Heart right ventricle (tissue), 16 donors: ENCODE measurements around the gene S100A14. TPM values are rescaled to one million over a fixed set of nuclear protein-coding genes. Genes with fewer than 3 reads are reported as not detected.
A peak's percentile ranks its signal among the peaks of the same experiment; 100 is the strongest.
"Not testable (repeated sequence)": the region's sequence is repeated elsewhere in the genome, so short reads cannot be mapped to it uniquely, and the experiment has no call there.

Experiments
- ATAC-seq, 8 donors: fragments of 200-7000 bp; cut with Tn5 transposase; one replicate each; pipeline ENCODE4 v1.9.1; 2020; ENCODE audit warnings: mild to moderate bottlenecking in 8 of 8, moderate library complexity in 8 of 8, moderate number of reproducible peaks in 1 of 8
- DNase-seq, 2 donors: peaks; one replicate each; pipeline ENCODE4 v3.0.0-alpha.2; 2020
- H3K27ac ChIP-seq, 10 donors: fragments of 200-600 bp; sonication (generic) in 2 of 10; one replicate each; pipeline versions ENCODE4 v1.5.0 to v1.8.0; 2020 to 2022; ENCODE audit warnings: mild to moderate bottlenecking in 3 of 10
- H3K27me3 ChIP-seq, 7 donors: fragments of 200-600 bp; one replicate each; pipeline ENCODE4 v1.8.0; 2021 to 2022; ENCODE audit warnings: mild to moderate bottlenecking in 2 of 7
- H3K36me3 ChIP-seq, 9 donors: fragments of 200-600 bp; sonication (generic) in 1 of 9; one replicate each; pipeline versions ENCODE4 v1.5.0 to v1.8.0; 2020 to 2022; ENCODE audit warnings: mild to moderate bottlenecking in 2 of 9
- H3K4me1 ChIP-seq, 9 donors: fragments of 200-600 bp; sonication (generic) in 1 of 9; one replicate each; pipeline versions ENCODE4 v1.5.0 to v1.8.0; 2020 to 2022; ENCODE audit warnings: mild to moderate bottlenecking in 4 of 9
- H3K4me3 ChIP-seq, 10 donors: fragments of 200-600 bp; sonication (generic) in 2 of 10; one replicate each; pipeline versions ENCODE4 v1.5.0 to v1.8.0; 2020 to 2022; ENCODE audit warnings: mild to moderate bottlenecking in 7 of 10, moderate library complexity in 2 of 10
- H3K9me3 ChIP-seq, 11 donors: fragments of 200-600 bp in 10 of 11; sonication (generic) in 2 of 11; one replicate each; pipeline versions ENCODE4 v1.5.0 to v1.8.0; 2013 to 2022; ENCODE audit warnings: mild to moderate bottlenecking in 2 of 11, control low read depth in 1 of 11, moderate library complexity in 1 of 11
- WGBS, 2 donors: extraction: QIAGEN DNeasy Blood & Tissue Kit; methylation state at CpG; one replicate each; pipeline ENCODE4 v1.1.7; 2013; ENCODE audit warnings: inconsistent platforms in 1 of 2; 5-methylcytosine and 5-hydroxymethylcytosine counted together
- intact Hi-C, 10 donors: fragments of 100-400 bp; cut with DNase I; formaldehyde crosslinking; loops; one replicate each; pipeline versions ENCODE4 v1.11.1 to v1.14.2; 2022
- polyA plus RNA-seq, 2 donors: library from polyadenylated mRNA; stranded (reverse); fragments of 200-250 nt; gene quantifications; one replicate each; pipeline ENCODE4 v1.2.3, GENCODE V29; 2013
- total RNA-seq, 10 donors: library from RNA; stranded (reverse); fragmentation: NEBNext Ultra II Directional in 3 of 10; extraction: Animal tissue kit (Norgen Biotek cat#: 25700) in 3 of 10; gene quantifications; one replicate each; pipeline versions ENCODE4 v1.2.1 to v1.2.4, GENCODE V29; 2021 to 2023
- TF ChIP-seq, protein P1 (sequence below), 9 donors: fragments of 200-600 bp; sonication (generic) in 2 of 9; IDR thresholded peaks; one replicate each; pipeline versions ENCODE4 v1.5.0 to v1.8.0; 2021 to 2022; ENCODE audit warnings: antibody characterized with exemption in 9 of 9, mild to moderate bottlenecking in 5 of 9, moderate library complexity in 1 of 9
- donor health status: Arrhythmogenic right ventricular cardiomyopathy.
- donor health status: ischemic (EF 13 %, LVEDD 7.1; RV severe dilation, severe dysfunction).
- donor health status: healthy with polysubstance abuse.
- donor health status: DM: no; HTN: yes; CAD: no.
- donor health status: DM: no; HTN: no; CAD: no.
- donor health status: ischemic (EF 25% LVEDD 6.9; RV normal size, moderate dysfunction).
- donor health status: ischemic (EF 25% LVEDD 5.7; RV mildly dilated, moderate dysfunction).
- donor health status: healthy.
- donor health status: DM: yes; HTN: yes; CAD: no.
- donor health status: Ischemic cardiomyopathy.
- donor health status: ischemic (EF 35%, LVEDD 5.7; RV mildly dilated, moderate dysfunction).
- donor health status: nonischemic (EF 11% LVEDD 7.7; RV severe dilation, severe dysfunction).
- donor health status: DM: yes; HTN: yes; CAD: no.
- donor health status: PGD.
- donor health status: ischemic (EF 29% LVEDD 5.4; RV normal size, mild dysfunction).
- donor health status: nonischemic (EF 23%, LVEDD 6.1; RV moderate dilation, normal function).

Gene S100A14
- total and polyA plus RNA-seq, 12 donors, result 0.80 to 7.3 (median 4.1) TPM

DNA sequence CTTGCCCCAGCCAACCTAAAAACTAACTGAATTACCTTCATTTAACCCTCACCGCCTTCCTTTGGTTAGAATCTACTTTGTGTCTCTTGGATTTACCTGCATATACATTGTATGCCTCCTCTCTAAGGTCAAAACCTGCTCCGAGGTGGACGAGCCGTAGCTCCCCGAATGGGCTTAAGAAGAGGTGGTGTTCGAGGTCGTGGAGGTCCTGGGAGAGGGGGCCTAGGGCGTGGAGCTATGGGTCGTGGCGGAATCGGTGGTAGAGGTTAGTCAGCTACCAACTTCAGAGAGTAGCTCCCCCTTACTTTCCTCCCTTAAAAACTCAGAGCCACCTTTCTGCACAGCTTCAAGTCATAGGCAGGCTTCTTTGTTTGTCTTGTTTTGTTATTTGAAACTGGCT, 27.0 kb upstream of the S100A14 start:
- DNase-seq, result no peak
- TF ChIP-seq, protein P1, sequence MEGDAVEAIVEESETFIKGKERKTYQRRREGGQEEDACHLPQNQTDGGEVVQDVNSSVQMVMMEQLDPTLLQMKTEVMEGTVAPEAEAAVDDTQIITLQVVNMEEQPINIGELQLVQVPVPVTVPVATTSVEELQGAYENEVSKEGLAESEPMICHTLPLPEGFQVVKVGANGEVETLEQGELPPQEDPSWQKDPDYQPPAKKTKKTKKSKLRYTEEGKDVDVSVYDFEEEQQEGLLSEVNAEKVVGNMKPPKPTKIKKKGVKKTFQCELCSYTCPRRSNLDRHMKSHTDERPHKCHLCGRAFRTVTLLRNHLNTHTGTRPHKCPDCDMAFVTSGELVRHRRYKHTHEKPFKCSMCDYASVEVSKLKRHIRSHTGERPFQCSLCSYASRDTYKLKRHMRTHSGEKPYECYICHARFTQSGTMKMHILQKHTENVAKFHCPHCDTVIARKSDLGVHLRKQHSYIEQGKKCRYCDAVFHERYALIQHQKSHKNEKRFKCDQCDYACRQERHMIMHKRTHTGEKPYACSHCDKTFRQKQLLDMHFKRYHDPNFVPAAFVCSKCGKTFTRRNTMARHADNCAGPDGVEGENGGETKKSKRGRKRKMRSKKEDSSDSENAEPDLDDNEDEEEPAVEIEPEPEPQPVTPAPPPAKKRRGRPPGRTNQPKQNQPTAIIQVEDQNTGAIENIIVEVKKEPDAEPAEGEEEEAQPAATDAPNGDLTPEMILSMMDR (IDR thresholded peaks at IDR 0.05), result no peak
- intact Hi-C loops, result no loop called here
- peak overlapping the region in 4 of 10 donors; percentile 3 to 66 (median 35) for H3K27ac ChIP-seq
- H3K9me3 ChIP-seq, result no peaks in the 10 kb centered on the region
- WGBS, 2 donors, result 92% methylated on average over 11 of the region's 11 CpGs
- peaks cover 0 to 81% (median 52%) of the 10 kb centered on the region in 9 donors for H3K4me1 ChIP-seq
- ATAC-seq, result no peak
- no peaks in the 10 kb centered on the region for H3K27me3 ChIP-seq
- H3K4me3 ChIP-seq, result no peak overlapping the region
- peaks cover 0 to 94% (median 69%) of the 10 kb centered on the region in 9 donors for H3K36me3 ChIP-seq

DNA sequence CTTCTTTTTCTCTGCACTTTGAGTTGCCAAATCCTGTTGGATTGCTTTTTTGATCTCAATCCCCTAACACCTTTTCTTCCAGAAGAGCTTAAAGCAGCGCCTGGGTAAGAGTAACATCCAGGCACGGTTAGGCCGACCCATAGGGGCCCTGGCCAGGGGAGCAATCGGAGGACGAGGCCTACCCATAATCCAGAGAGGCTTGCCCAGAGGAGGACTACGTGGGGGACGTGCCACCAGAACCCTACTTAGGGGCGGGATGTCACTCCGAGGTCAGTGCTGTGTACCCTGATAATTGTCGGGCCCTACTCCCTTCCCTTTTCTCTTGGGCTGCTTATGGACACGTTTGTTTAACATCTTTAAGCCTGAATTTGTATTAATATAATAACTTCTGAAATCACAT, 26.0 kb upstream of the S100A14 start:
- DNase-seq, result no peak
- intact Hi-C loops, result no loop called here
- no peaks in the 10 kb centered on the region for H3K27me3 ChIP-seq
- H3K9me3 ChIP-seq, result no peaks in the 10 kb centered on the region
- peaks cover 0 to 81% (median 61%) of the 10 kb centered on the region in 9 donors for H3K4me1 ChIP-seq
- peaks cover 0 to 100% (median 73%) of the 10 kb centered on the region in 9 donors for H3K36me3 ChIP-seq
- 82 to 83% methylated on average over 11 of the region's 11 CpGs for WGBS, 2 donors
- H3K27ac ChIP-seq, result peak overlapping the region in 1 of 10 donors; percentile 73
- no peak overlapping the region for H3K4me3 ChIP-seq
- TF ChIP-seq, protein P1 (IDR thresholded peaks at IDR 0.05), result no peak
- no peak for ATAC-seq

DNA sequence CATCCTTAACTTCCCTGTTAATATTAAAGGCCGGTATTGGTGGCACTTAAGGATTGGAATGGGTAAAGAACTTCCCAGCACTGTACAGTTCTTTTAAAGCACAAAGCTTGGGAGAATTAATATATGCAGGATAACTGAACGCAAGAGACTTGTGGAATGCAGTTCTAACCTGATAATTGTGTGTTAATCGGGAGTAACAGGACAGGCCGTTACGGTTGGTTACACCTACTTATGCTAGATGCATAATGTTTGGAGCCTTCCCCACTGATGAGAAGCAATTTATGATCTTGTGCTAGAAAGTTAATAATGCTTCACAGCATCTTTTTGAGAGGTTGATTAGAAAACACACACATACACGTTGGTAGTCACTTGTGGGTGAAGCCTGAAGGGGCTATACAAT, 24.7 kb upstream of the S100A14 start:
- no peaks in the 10 kb centered on the region for H3K27me3 ChIP-seq
- 48 to 60% methylated on average over 6 of the region's 6 CpGs for WGBS, 2 donors
- ATAC-seq, result no peak
- no peak overlapping the region for H3K4me3 ChIP-seq
- H3K36me3 ChIP-seq, result peaks cover 0 to 100% (median 77%) of the 10 kb centered on the region in 9 donors
- H3K9me3 ChIP-seq, result no peaks in the 10 kb centered on the region
- intact Hi-C loops, result no loop called here
- TF ChIP-seq, protein P1 (IDR thresholded peaks at IDR 0.05), result no peak
- peak overlapping the region in 3 of 10 donors; percentile 73 to 100 (median 100) for H3K27ac ChIP-seq
- DNase-seq, result no peak
- H3K4me1 ChIP-seq, result peaks cover 6 to 92% (median 74%) of the 10 kb centered on the region in 9 donors

DNA sequence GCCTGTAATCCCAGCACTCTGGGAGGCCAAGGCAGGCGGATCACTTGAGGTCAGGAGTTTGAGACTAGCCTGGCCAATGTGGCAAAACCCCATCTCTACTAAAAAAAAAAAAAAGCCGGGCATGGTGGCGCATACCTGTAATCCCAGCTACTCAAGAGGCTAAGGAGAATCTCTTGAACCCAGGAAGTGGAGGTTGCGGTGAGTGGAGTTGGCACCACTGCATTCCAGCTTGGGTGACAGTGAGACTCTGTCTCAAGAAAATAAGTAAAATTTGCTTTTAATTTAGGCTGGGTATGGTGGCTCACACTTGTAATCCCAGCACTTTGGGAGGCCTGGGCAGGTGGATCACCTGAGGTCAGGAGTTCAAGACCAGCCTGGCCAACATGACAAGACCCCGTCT, 24.1 kb upstream of the S100A14 start:
- WGBS, 2 donors, result 91 to 94% methylated on average over 5 of the region's 5 CpGs
- H3K4me3 ChIP-seq, intact Hi-C loops, H3K9me3 ChIP-seq, H3K27me3 ChIP-seq, DNase-seq, ATAC-seq: not testable (repeated sequence)
- peaks cover 6 to 99% (median 81%) of the 10 kb centered on the region in 9 donors for H3K4me1 ChIP-seq
- peak overlapping the region in 6 of 10 donors; percentile 73 to 100 (median 100) for H3K27ac ChIP-seq
- H3K36me3 ChIP-seq, result peaks cover 0 to 100% (median 70%) of the 10 kb centered on the region in 9 donors

DNA sequence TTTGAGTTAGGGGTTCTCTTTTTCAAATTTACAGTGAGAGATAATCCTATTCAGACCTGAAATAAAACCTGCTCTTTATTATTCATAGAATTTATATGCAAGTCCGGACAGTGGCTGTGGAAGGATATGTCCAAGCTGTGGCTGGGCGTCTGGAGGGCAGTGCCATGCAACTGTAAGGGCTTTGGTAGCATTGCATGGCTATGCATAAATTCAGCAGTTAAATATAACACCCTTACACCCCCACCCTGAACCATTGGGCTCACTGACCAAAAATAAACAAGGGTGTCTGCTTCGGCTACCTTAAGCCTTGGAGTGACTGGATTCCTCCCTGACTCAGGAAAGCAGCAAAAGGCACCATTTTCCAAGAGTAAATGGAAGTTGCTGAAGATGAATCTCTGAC, 23.2 kb upstream of the S100A14 start:
- intact Hi-C loops, result no loop called here
- ATAC-seq (peak; percentile 51 to 76 (median 62)), DNase-seq (no peak)
- WGBS, 2 donors, result 54 to 58% methylated on average over 3 of the region's 3 CpGs
- TF ChIP-seq, protein P1 (IDR thresholded peaks at IDR 0.05), result no peak
- Histone ChIP-seq H3K9me3 (no peaks in the 10 kb centered on the region), H3K4me3 (no peak overlapping the region), H3K27me3 (no peaks in the 10 kb centered on the region), H3K27ac (peak overlapping the region in 7 of 10 donors; percentile 18 to 100 (median 100)), H3K36me3 (peaks cover 0 to 90% (median 67%) of the 10 kb centered on the region in 9 donors), H3K4me1 (peaks cover 10 to 96% (median 81%) of the 10 kb centered on the region in 9 donors)
